Stromal cell of bone marrow (primary cell): ENCODE results near the gene CUL2.
"Not testable (repeated sequence)": the region's sequence is repeated elsewhere in the genome, so short reads cannot be mapped to it uniquely, and the experiment has no call there.

ENCODE experiments used
- DNase-seq: peaks from one replicate; pipeline ENCODE4 v3.0.0-alpha.2; 2012; ENCODE audit warnings: low read depth

The CUL2 gene

DNA sequence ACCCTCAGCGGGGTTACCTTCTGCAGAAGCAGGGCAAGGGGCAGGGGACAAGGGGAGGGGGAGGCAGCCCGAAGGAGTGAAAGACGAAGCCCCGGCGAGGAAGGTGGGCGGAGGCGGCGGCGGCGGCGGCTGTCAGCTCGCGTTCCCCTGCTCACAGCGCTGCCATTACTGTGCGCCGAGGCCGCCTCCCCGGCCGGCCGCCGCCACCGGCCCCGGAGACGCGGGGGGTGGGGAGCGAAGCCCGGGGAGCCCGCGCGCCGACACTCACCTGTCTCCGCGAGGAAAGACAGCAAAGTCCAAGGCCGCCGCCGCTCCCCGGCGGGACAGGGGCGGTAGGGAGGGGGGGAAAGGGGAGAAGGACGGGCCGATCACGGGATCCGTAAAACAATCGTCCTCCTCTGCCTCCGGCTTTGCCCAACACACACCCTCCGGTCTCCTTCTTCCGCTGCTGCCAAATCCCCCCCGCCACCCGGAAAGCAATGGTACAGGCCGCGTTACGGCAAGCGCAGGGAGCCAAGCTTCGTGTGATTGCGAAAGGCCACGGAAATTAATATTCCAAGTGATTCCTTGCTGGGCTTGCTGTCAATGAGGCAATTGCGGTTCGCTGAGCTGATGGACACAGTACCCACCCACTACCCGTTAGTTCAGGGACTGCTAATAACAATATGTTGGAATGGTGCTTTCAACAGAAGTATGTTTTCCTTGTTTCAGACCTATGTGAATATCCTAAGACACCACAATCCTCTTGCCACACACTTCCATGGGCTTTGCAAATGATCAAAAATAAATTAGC, at the start of gene CUL2:
CUL2 (minus strand) TSS at position 180 of the 793 bp plus-strand sequence. CDS start 19,024 bp downstream, outside the sequence.
- peak; percentile 92 for DNase-seq

DNA sequence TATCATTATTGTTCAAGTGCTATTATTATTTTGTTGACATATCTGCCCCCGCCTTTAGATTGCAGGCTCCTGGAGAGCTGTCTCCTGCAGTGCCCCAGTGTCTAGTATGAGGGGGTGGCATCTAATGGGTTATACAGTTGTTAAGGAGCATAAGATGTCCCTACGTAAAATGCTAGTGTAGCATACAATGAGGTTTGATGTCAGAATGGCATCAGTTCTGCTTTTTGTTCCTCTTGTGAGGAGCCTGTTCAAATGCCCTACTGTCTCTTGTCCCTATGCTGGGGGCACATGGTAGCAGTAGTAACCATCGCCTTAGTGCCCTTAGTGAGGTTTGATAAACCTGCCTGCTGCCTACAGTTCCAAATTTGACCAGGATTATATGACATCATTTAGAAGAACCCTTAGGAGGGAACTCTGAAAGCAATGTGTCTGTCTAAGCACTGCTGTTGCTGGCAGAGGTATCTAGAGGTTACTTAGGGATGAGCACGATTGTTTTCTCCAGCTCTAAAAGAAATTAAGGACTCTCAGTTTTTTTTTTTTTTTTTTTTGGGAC, 46.2 kb upstream of the CUL2 start:
- DNase-seq, result no peak

GRCh38 chr10:35135861-35136260, 45.7 kb upstream of the CUL2 start:
- DNase-seq, result no peak

DNA sequence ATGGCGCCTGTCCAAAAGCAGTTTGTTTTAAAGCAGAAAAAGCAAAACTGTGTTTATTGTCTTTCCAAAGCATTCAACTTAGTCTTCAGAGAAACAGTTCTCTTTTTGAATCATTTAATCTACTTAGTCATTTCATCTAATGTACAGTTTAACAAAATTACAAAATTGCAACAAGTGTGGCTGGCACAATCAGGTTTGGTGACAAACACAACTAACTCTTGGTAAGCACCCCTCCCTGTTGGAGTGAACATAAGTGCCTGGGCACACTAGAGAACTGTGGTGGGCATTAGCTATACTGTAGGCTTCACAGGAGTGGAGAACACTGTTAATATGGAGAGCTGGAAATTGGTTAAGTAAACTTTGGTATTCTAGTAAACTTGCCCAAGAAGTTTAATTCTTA, 43.4 kb upstream of the CUL2 start:
- DNase-seq, result no peak

DNA sequence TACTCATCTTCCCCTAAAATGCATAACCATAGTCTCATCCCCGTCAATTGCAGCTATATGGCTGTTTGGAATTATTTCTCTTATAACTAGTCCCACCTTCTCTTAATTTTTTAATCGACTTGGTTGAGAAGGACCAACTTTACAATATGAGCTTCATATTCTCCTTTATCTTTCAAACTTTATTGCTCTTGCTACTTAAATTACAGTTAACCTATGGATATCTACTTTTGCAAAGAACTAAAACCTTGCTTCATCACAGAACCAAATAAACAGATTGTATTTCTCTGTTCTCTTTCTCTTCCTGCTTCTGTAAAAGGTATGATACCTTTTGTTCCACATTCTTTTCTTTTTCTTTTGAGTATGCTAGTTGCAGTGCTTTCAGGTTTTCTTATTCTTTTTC, 42.6 kb upstream of the CUL2 start:
- DNase-seq, result no peak

DNA sequence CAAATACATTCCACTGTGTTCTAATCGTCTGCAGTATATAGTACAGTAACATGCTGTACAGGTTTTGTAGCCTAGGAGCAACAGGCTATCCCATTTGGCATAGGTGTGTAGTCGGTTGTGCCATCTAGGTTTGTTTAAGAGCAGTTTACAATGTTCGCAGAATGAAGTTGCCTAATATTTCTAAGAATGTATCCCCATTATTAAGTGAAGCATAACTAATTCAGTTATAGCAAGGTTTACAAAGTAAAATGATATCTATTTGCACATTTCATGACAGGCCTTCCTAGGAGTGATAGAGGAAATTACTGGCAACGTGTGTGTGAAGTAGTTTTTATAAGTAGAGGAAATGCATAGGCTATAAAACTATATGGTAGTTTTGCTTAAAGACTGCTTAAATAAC, 40.5 kb upstream of the CUL2 start:
- DNase-seq, result no peak

DNA sequence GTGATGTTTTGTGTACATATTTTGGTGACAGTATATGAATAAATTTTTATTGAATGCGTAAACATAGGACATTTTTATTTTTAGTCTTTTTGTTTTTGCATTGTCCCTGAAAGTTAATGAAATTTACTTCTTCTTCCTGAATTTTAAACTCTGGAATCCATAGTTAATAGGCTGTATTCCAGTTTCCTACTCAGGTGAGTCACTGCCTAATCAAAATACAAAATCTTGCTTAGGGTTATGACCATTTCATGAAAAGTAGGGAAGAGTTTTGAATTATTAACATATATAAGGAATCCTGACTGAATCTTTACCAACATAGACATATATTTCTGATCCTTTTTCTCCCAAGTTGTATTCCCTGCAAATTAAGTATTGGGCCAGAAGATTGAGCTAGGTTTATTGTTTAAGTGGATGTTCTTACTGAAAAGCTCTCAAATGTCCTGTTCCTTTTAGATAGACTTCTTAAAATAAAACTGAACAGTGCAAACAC, 39.1 kb upstream of the CUL2 start:
- no peak for DNase-seq

DNA sequence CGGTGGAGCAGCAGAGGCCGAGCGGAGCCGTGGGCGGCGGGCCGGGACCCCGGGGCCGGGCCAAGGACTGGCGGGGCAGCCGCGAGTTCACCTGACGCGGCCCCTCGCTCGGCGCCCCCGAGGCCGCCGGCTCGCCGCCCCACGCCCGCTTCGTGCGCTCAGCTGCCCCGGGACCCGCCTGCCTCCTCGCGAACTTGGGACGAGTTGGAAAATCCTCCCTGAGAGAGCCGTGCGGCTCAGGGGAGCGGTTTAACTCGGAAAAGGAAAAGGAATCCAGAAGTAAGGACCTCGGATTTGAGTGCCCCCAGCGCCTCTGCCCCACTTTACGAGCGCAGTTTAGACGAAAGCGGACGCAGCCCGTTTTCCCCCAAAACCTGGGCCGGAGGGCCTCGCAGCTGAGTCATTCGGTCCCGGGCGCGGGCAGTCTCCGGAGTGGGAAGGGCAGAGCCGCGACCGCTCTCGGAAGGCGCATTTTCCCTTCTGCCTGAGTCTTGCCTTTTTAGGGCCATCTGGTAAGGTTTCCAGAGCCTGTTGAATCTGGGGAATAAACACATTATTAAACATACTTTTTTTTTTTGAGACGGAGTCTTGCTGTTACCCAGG, 37.2 kb upstream of the CUL2 start:
- DNase-seq, result peak; percentile 49

GRCh38 chr10:35126530-35127288, 36.6 kb upstream of the CUL2 start, which contains the start of gene CREM:
Gene CREM, plus strand, starts transcription at chr10:35126846. Its CDS starts 10,990 bp downstream, at chr10:35137836.
- DNase-seq, result peak; percentile 91

DNA sequence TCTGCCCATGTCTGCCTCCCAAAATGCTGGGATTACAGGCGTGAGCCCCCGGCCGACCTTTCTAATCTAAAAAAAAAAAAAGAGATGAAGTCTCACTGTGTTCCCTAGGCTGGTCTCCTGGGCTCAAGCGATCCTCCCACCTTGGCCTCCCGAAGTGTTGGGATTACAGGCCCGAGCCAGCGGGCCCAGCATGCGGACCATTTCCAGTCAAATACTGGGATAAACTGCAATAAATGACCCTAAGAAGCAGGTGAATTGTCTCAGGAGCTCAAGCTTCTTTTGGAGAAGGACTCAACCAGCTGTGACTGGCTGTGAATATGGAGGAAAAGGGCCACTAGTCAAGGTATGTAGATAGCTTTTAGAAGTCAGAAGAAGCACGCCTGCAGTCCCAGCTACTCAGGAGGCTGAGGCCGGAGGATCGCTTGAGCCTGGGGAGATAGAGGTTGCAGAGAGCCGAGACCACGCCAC, 36.0 kb upstream of the CUL2 start:
- no peak for DNase-seq

- no peak for DNase-seq
These were observed 34.4 kb upstream of the CUL2 start for GRCh38 chr10:35124540-35124939.

GRCh38 chr10:35119378-35119777, 29.2 kb upstream of the CUL2 start:
- no peak for DNase-seq

GRCh38 chr10:35112571-35112970, 22.4 kb upstream of the CUL2 start:
- no peak for DNase-seq

DNA sequence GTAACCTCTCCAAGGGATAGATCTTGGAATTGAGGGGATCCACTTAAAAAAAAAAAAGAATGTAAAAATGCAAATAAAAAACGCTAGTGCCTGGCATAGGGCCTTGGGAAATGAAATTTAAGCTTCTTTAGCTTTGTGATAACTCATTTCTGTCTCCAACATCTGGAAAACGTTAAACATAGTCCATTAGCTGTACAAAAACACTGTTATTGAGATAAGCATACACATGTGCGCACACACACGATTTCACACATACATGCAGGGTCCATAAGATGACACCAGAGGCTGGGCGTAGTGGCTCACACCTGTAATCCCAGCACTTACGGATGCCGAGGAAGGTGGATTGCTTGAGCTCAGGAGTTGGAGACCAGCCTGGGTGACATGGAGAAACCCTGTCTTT, 13.7 kb upstream of the CUL2 start:
- DNase-seq, result no peak

DNA sequence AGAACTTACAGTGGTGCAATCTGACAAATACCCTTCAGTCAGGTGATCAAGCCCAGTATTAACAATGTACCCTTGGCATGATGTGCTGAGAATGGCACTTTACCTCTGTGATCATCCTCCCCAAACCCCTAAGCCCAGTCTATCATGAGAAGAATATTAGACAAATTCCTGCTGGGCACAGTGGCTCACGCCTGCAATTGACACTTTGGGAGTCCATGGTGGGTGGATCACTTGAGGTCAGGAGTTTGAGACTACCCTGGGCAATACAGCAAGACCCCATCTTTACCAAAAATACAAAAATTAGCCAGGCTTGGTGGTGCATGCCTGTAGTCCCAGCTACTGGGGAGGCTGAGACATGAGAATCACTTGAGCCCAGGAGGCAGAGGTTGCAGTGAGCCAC, 7.4 kb upstream of the CUL2 start:
- no peak for DNase-seq

DNA sequence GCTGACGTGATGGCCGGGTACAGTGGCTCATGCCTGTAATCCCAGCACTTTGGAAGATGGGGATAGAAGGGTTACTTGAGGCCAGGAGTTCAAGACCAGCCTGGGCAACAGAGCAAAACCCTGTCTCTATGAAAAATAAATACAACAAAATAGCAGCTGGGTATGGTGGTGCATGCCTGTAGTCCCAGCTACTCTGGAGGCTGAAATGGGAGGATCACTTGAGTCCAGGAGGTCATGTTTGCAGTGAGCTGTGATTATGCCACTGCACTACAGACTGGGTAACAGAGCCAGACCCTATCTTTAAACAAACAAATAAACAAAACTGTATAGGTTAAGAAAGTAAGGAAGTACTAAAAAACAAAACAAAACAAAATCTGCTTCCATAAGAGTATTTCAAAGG, 6.2 kb upstream of the CUL2 start:
- DNase-seq, result no peak

DNA sequence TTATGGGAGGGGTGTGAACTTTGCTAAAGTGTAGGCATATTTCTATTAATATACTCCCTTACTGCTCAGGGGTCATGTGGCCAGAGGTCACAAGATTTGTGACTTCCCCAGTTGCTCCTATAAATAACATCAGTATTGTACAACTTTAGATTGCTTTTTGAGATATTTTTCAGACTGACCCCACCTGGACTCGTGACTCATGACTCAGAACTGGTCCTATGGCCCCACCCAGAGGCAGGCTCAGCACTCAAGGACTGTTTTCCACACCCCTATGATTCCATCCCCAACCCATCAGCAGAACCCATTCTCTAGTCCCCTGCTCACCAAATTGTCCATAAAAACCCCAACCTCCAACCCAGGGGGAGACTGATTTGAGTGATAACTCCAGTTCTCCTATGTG, 2.7 kb upstream of the CUL2 start:
- no peak for DNase-seq

DNA sequence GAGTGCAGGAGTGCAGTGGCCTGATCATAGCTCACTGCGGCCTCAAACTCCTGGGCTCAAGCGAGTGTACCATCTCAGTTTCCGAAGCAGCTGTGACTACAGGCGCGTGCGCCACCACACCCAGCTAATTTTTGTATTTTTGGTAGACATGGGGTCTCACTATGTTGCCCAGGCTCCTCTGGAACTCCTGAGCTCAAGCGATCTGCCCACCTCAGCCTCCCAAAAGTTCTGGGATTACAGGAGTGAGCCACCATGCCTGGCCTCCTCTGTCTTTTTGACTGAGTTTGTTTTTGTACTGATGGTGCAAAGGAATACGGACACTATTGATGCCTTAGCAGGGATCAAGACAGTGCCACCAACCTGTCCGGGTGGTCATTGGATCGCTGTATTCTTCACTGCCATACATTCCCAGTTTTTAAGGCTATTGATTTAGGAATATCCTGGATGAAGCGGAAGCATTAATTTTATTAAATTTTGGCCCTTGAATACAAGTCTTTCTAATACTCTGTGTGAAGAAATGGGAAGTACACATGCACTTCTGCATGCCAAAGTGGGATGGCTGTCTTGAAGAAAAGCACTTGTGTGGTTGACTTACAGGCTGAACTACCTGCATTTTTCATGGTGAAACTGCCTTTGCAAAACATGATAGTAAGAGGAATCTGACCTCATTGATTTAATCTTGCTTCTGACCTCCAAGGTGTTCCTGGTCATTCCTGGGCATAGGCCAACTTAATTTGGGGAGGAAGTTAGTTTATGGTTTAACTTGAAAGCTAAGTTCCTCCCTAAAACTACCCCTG, 2.1 kb upstream of the CUL2 start:
- no peak for DNase-seq

- no peak for DNase-seq
These were observed 455 bp downstream of the CUL2 start for GRCh38 chr10:35089611-35090161.

DNA sequence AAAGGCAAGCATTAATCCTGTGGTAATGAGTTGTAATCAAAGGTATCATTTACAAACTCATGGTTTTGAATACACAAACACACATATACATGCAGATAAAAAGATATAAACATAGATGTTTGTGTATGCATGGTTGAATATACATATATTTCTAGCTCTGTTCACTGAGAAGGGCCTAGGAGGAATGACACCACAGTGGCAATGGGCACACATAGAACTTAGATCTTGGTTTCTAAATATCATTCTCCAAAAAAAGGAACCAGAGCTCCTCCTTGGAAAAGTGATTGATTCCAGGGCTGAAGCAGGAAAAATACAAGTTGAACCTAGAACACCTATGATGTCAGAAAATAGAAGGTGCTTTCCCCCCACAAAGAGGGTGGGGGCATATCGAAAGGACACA, 6.9 kb downstream of the CUL2 start:
- DNase-seq, result no peak

DNA sequence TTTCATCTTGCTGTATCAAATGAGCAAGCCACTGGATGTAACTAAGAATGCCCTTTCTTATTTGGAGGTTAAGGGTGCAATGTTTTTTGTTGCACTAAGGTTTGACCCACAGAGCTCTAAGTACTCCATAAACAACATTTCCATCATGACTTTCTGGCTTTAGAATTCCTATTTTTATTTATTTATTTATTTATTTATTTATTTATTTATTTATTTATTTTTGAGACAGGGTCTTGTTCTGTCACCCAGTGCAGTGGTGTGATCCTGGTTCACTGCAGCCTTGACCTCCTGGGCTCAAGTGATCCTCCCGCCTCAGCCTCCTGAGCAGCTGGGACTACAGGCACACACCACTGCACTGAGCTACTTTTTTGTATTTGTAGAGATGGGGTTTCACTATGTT, 9.9 kb downstream of the CUL2 start:
- DNase-seq, result not testable (repeated sequence)
